ENCODE data around the gene MPP4. TPM values are rescaled to one million over a fixed set of nuclear protein-coding genes. Genes with fewer than 3 reads are reported as not detected.

The MPP4 gene, protein sequence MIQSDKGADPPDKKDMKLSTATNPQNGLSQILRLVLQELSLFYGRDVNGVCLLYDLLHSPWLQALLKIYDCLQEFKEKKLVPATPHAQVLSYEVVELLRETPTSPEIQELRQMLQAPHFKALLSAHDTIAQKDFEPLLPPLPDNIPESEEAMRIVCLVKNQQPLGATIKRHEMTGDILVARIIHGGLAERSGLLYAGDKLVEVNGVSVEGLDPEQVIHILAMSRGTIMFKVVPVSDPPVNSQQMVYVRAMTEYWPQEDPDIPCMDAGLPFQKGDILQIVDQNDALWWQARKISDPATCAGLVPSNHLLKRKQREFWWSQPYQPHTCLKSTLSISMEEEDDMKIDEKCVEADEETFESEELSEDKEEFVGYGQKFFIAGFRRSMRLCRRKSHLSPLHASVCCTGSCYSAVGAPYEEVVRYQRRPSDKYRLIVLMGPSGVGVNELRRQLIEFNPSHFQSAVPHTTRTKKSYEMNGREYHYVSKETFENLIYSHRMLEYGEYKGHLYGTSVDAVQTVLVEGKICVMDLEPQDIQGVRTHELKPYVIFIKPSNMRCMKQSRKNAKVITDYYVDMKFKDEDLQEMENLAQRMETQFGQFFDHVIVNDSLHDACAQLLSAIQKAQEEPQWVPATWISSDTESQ
- 7.4 and 8.8 TPM in 2 replicates for total RNA-seq (2014; rRNA removed; shearing (Covaris generic))

GRCh38 chr2:201698588-201699226 lies at the start of gene MPP4:
MPP4 (minus strand) TSS chr2:201698644; CDS start chr2:201693954, 4,690 bp downstream.
- in situ Hi-C loops (cut with HindIII; ENCODE audit: low sequenced_read_pairs) = loop anchor here (5.0 kb wide), 1 partner anchor 46 kb away; no protein-coding TSS in a partner anchor
- peak; percentile 70 for DNase-seq (ENCODE audit: low spot score)

- no peak for DNase-seq (ENCODE audit: low spot score)
- in situ Hi-C loops (cut with HindIII; ENCODE audit: low sequenced_read_pairs) = no loop called here
Observed at GRCh38 chr2:201746551-201746950, 48.1 kb upstream of the MPP4 start.

DNA sequence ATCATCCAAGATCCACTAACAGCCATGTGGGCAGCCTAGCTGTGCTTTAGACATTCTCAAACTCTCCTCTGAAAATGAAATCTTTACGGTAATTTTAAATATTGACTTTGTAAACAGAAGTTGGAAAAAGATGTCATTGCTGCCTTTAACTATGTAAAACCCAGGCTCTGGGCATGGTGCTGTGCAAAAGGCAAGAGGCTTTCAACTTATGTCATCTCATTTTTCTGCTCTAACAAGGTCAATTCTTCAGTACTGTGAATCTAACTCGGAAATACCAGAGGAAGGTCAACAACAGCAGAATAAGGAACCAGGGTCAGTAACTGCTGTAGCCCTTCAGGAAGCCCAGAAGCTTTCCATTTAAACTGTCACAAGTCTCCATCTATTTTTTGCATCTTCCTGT lies 37.0 kb upstream of the MPP4 start:
- in situ Hi-C loops (cut with HindIII; ENCODE audit: low sequenced_read_pairs) = no loop called here
- DNase-seq (ENCODE audit: low spot score) = no peak

- in situ Hi-C loops (cut with HindIII; ENCODE audit: low sequenced_read_pairs) = no loop called here
- DNase-seq (ENCODE audit: low spot score) = no peak
Observed at GRCh38 chr2:201734111-201734510, 35.7 kb upstream of the MPP4 start.

DNA sequence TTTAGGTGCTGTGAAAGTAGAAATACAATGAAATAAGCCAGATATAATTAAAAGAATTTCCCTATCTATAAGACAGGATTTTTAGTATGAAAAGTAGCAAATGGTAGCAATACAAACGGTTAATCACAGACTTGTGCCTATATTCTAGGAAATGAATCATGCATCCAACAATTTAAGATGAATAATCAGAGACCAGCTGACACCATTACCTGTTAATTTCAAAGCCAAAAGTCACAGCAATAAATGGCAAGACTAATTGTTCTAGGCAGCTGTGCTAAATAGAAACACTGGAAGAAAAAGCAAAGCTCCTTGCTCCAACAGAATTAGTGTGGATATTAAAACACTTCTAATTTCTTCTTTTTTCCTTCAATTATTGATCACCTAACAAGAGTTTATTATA lies 35.1 kb upstream of the MPP4 start:
- DNase-seq (ENCODE audit: low spot score) = no peak
- in situ Hi-C loops (cut with HindIII; ENCODE audit: low sequenced_read_pairs) = no loop called here

DNA sequence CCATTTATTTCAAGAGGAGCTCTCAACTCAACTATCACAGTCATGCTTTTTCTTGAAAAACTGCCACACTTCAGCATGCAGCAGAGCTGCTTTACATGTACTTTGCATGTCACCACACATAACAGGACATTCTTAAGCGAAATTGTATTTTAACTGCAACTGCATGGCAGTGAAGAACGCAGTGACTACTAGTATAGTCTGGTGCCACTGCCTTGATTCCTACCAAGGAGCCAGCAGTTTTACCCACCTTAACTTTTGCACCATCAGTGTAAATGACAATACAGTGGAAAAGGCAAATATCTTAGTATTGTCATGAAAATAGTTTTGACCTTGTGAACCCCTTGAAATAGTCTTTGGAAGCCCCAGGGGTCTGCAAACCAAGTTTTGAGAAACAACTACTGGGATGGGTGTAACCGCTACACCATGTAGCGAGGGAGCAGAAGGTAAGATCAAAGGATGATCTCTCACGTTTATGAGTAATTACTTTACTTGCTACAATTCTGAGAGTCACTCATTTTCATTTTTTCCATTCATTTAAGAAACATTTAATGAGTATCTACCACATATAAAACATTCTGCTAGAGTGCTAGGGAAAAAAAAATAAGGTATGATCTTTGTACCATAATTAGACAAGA lies 32.3 kb upstream of the MPP4 start:
- no peak for DNase-seq (ENCODE audit: low spot score)
- in situ Hi-C loops (cut with HindIII; ENCODE audit: low sequenced_read_pairs) = no loop called here

DNA sequence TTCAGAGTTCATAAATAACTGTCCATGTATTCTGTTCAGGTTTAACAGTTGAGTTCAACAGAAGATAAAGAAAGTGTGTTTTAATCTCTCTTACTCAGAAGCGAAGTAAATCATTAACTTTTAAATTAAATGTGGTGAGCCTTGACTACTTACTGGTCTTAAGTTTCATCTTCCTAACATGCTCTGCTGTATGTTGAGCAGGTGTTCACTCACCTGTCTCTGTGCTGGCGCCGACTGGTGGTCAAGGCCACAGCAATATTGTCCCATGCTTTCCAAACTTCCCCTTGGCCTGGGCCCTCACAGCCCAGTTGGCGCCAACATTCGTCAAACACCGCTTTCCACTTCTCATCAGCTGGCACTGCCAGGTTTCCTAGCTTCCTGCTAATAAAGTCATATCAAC lies 17.0 kb upstream of the MPP4 start:
- no peak for DNase-seq (ENCODE audit: low spot score)
- in situ Hi-C loops (cut with HindIII; ENCODE audit: low sequenced_read_pairs) = no loop called here

GRCh38 chr2:201712726-201713125 lies 14.3 kb upstream of the MPP4 start:
- no peak for DNase-seq (ENCODE audit: low spot score)
- in situ Hi-C loops (cut with HindIII; ENCODE audit: low sequenced_read_pairs) = no loop called here

- no peak for DNase-seq (ENCODE audit: low spot score)
- in situ Hi-C loops (cut with HindIII; ENCODE audit: low sequenced_read_pairs) = no loop called here
Observed at GRCh38 chr2:201709747-201710146, 11.3 kb upstream of the MPP4 start.

DNA sequence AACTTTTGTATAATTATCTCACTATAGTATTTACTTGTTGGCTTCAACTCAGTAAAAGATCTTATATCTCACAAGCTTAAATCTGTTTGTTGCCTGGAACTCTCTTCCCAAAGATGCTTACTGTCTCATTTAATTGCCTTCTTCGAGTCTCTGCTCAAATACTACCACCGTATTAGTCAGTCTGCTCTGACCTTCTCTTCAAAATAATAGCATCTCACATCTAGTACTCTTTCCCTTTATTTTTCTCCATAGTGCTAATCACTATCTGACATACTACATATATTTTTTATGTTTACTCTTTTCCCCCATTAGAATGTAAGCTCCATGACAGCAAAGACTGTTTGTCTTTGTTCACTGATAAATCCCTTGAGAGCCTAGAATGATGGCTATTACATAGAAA lies 10.6 kb upstream of the MPP4 start:
- in situ Hi-C loops (cut with HindIII; ENCODE audit: low sequenced_read_pairs) = no loop called here
- no peak for DNase-seq (ENCODE audit: low spot score)

GRCh38 chr2:201707753-201708152 lies 9.3 kb upstream of the MPP4 start:
- in situ Hi-C loops (cut with HindIII; ENCODE audit: low sequenced_read_pairs) = no loop called here
- peak; percentile 29 for DNase-seq (ENCODE audit: low spot score)

- DNase-seq (ENCODE audit: low spot score) = no peak
- in situ Hi-C loops (cut with HindIII; ENCODE audit: low sequenced_read_pairs) = no loop called here
Observed at GRCh38 chr2:201707142-201707541, 8.7 kb upstream of the MPP4 start.

DNA sequence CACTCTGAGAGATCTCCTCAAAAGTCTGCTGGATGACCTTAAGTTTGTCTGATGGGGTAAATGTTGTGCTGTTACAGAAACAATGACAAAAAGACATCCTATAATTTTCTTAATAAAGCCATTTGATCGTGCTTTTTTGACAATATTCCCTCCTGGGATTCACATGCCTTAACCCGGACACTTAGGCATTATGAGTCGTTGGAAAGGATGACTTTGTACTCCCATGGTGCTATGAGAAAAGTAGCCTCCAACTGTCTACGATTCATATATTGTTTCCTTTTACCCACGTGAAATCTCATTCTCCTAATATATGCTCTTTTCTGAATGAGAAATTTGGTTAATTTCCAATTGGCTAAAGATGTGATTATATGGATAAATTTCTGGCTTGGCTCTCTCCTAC lies 6.1 kb upstream of the MPP4 start:
- in situ Hi-C loops (cut with HindIII; ENCODE audit: low sequenced_read_pairs) = no loop called here
- DNase-seq (ENCODE audit: low spot score) = no peak

DNA sequence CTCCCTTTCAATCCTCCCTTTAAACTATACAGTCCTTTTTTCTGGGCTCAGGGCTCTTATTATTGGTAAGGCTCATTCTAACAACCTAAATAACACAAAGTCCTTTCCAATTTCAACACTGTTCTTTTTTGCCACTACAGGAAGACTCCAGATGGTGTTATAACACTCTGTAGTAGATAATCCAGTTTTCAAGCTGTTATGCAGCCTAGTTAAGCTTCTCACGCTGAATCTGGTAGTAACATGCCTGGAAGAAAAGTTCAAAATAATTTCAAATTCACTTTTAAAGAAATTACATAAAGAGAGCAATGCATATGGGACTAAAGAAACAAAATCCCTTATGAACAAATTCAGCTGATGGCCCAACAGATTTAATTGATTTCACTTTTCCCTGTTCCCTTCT lies 3.2 kb upstream of the MPP4 start:
- peak; percentile 77 for DNase-seq (ENCODE audit: low spot score)
- in situ Hi-C loops (cut with HindIII; ENCODE audit: low sequenced_read_pairs) = no loop called here

- peak; percentile 35 for DNase-seq (ENCODE audit: low spot score)
- in situ Hi-C loops (cut with HindIII; ENCODE audit: low sequenced_read_pairs) = loop anchor here (5.0 kb wide), 1 partner anchor 47 kb away; no protein-coding TSS in a partner anchor
Observed at GRCh38 chr2:201699416-201699815, 972 bp upstream of the MPP4 start.

- DNase-seq (ENCODE audit: low spot score) = peak; percentile 59
- in situ Hi-C loops (cut with HindIII; ENCODE audit: low sequenced_read_pairs) = loop anchor here (5.0 kb wide), 1 partner anchor 46 kb away; no protein-coding TSS in a partner anchor
Observed at GRCh38 chr2:201697899-201698298, 545 bp downstream of the MPP4 start.

DNA sequence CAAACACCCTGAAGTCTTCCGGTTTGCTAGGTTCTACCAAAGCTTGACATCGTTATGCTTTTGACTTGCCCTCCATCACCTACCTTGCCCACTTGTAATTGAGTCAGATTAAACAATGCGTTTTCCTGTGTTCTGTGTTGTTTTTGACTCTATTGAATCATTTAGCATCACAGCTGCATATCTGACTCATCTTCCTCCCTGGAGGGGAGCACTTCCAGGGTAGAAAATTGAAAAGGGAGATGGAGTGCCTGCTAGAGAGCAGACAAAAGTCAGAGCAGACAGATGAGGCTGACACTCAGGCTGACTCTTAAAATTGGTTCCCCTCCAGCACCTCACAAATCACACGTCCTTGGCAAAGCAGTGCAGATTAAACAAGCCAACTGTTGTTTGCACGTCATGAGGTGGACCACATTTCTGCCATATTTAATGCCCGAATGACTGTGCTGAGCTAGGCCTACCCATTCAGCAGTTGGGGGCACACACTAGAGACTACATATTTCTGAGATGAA lies 2.2 kb downstream of the MPP4 start:
- in situ Hi-C loops (cut with HindIII; ENCODE audit: low sequenced_read_pairs) = loop anchor here (5.0 kb wide), 1 partner anchor 44 kb away; no protein-coding TSS in a partner anchor
- DNase-seq (ENCODE audit: low spot score) = peak; percentile 45

DNA sequence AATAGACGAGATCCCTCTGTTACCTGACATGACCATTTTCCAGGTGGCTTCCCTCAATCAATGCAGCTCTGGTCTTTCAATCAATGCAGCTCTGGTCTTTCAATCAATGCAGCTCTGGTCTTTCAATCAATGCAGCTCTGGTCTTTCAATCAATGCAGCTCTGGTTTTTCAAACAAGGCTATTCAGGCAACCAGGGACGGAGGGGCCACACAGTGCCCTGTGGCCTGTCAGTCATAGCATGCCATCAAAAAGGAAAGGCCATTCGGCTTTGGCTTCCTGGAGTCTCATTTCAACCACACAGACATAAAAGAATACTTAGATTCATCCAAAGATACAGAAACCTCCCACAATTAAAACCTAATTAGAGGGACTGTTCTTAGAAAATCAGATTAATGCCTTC lies 13.3 kb downstream of the MPP4 start:
- DNase-seq (ENCODE audit: low spot score) = no peak
- in situ Hi-C loops (cut with HindIII; ENCODE audit: low sequenced_read_pairs) = no loop called here

DNA sequence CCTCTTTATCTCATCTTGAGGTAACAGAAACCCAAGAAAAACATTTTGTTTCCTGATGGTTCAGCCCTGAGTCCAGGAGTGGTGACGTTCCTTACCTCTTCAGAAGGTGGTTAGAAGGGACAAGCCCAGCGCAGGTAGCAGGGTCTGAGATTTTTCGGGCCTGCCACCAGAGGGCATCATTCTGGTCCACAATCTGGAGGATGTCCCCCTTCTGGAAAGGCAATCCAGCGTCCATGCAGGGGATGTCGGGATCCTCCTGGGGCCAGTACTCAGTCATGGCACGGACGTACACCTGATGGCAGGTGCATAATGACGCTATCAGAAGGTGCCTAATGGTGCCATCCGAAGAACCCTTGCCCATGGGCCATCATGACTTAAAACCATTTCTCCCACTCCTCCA lies 17.7 kb downstream of the MPP4 start:
- in situ Hi-C loops (cut with HindIII; ENCODE audit: low sequenced_read_pairs) = no loop called here
- DNase-seq (ENCODE audit: low spot score) = no peak
